Immature natural killer cell (primary cell): Measurements from ENCODE around the gene FOSB. TPM values are rescaled to one million over a fixed set of nuclear protein-coding genes. Genes with fewer than 3 reads are reported as not detected.

Source experiments
- DNase-seq, 3 donors: peaks; one replicate each; pipeline ENCODE4 v3.0.0; 2022; ENCODE audit warnings: mixed read lengths in 1 of 3
- H3K27ac Mint-ChIP-seq, 6 donors: one replicate each; pipeline ENCODE4 v1.8.0; 2020; ENCODE audit warnings: mixed read lengths in 6 of 6, mild to moderate bottlenecking in 5 of 6, inconsistent platforms in 4 of 6, moderate library complexity in 3 of 6
- H3K27me3 Mint-ChIP-seq, 3 donors: one replicate each; pipeline ENCODE4 v1.8.0; 2020 to 2021; ENCODE audit warnings: low read depth in 3 of 3, mild to moderate bottlenecking in 3 of 3, mixed read lengths in 3 of 3, moderate library complexity in 3 of 3, inconsistent platforms in 1 of 3
- H3K36me3 Mint-ChIP-seq, 3 donors: one replicate each; pipeline ENCODE4 v1.8.0; 2020; ENCODE audit warnings: mixed read lengths in 3 of 3, inconsistent platforms in 2 of 3, mild to moderate bottlenecking in 2 of 3
- H3K4me1 Mint-ChIP-seq, 2 donors: one replicate each; pipeline ENCODE4 v1.8.0; 2020; ENCODE audit warnings: inconsistent platforms in 2 of 2, mild to moderate bottlenecking in 2 of 2, mixed read lengths in 2 of 2, moderate library complexity in 1 of 2
- H3K4me3 Mint-ChIP-seq, 5 donors: one replicate each; pipeline ENCODE4 v1.8.0; 2020; ENCODE audit warnings: mild to moderate bottlenecking in 5 of 5, mixed read lengths in 5 of 5, inconsistent platforms in 3 of 5, moderate library complexity in 3 of 5
- H3K9me3 Mint-ChIP-seq, 6 donors: one replicate each; pipeline ENCODE4 v1.8.0; 2020; ENCODE audit warnings: mild to moderate bottlenecking in 6 of 6, mixed read lengths in 6 of 6, inconsistent platforms in 4 of 6, moderate library complexity in 3 of 6
- polyA plus RNA-seq, 3 donors: library from polyadenylated mRNA; unstranded; fragments of 300-500 nt; fragmentation: Illumina TruSeq; gene quantifications; one replicate each; pipeline ENCODE4 v1.2.3, GENCODE V29; 2021

Gene FOSB
- polyA plus RNA-seq, 3 donors from 2014 or later: 11.6 to 30.1 (median 11.6) TPM

- Mint-ChIP-seq H3K27ac (peak overlapping the region; percentile 84 to 100 (median 92)), H3K36me3 (peaks cover 4 to 10% (median 7%) of the 10 kb centered on the region in 3 donors), H3K4me1 (peaks cover 69 to 84% of the 10 kb centered on the region in 2 donors), H3K4me3 (peak overlapping the region; percentile 63 to 77 (median 71)), H3K27me3 (peaks cover 25 to 37% (median 33%) of the 10 kb centered on the region in 3 donors), H3K9me3 (no peaks in the 10 kb centered on the region)
- peak; percentile 42 to 54 (median 49) for DNase-seq
These were observed 21.5 kb upstream of the FOSB start for GRCh38 chr19:45446295-45446694.

GRCh38 chr19:45446944-45447343, 20.9 kb upstream of the FOSB start:
- H3K4me1 Mint-ChIP-seq: peaks cover 76 to 89% of the 10 kb centered on the region in 2 donors

GRCh38 chr19:45448425-45448756, 19.4 kb upstream of the FOSB start:
- peaks cover 0 to 2% (median 0%) of the 10 kb centered on the region in 6 donors for H3K9me3 Mint-ChIP-seq
- H3K36me3 Mint-ChIP-seq: peaks cover 4 to 10% (median 7%) of the 10 kb centered on the region in 3 donors
- no peak for DNase-seq
- peaks cover 72 to 81% of the 10 kb centered on the region in 2 donors for H3K4me1 Mint-ChIP-seq
- peaks cover 32 to 42% (median 37%) of the 10 kb centered on the region in 3 donors for H3K27me3 Mint-ChIP-seq
- peak overlapping the region; percentile 75 to 97 (median 96) for H3K4me3 Mint-ChIP-seq
- peak overlapping the region; percentile 99 to 100 (median 100) for H3K27ac Mint-ChIP-seq

More at GRCh38 chr19:45446944-45447343, 20.9 kb upstream of the FOSB start:
- H3K27ac Mint-ChIP-seq: peak overlapping the region; percentile 12 to 100 (median 100)
- no peak overlapping the region for H3K4me3 Mint-ChIP-seq
- H3K36me3 Mint-ChIP-seq: peaks cover 4 to 10% (median 7%) of the 10 kb centered on the region in 3 donors
- DNase-seq: no peak
- H3K9me3 Mint-ChIP-seq: peaks cover 0 to 2% (median 0%) of the 10 kb centered on the region in 6 donors
- H3K27me3 Mint-ChIP-seq: peaks cover 31 to 44% (median 40%) of the 10 kb centered on the region in 3 donors

GRCh38 chr19:45448887-45449299, 18.9 kb upstream of the FOSB start:
- peaks cover 4 to 10% (median 7%) of the 10 kb centered on the region in 3 donors for H3K36me3 Mint-ChIP-seq
- H3K4me3 Mint-ChIP-seq: peak overlapping the region; percentile 93 to 98 (median 96)
- peaks cover 0 to 2% (median 0%) of the 10 kb centered on the region in 6 donors for H3K9me3 Mint-ChIP-seq
- peaks cover 32 to 44% (median 34%) of the 10 kb centered on the region in 3 donors for H3K27me3 Mint-ChIP-seq
- H3K27ac Mint-ChIP-seq: peak overlapping the region; percentile 99 to 100 (median 100)
- peaks cover 73 to 80% of the 10 kb centered on the region in 2 donors for H3K4me1 Mint-ChIP-seq
- DNase-seq: peak; percentile 38 to 48 (median 40)

- Mint-ChIP-seq H3K27ac (peak overlapping the region; percentile 99 to 100 (median 100)), H3K27me3 (peaks cover 32 to 43% (median 35%) of the 10 kb centered on the region in 3 donors), H3K9me3 (peaks cover 0 to 2% (median 0%) of the 10 kb centered on the region in 6 donors), H3K36me3 (peaks cover 4 to 10% (median 7%) of the 10 kb centered on the region in 3 donors), H3K4me3 (peak overlapping the region; percentile 93 to 98 (median 96)), H3K4me1 (peaks cover 71 to 73% of the 10 kb centered on the region in 2 donors)
- peak; percentile 81 to 86 (median 85) for DNase-seq
These were observed 17.8 kb upstream of the FOSB start for GRCh38 chr19:45450012-45450333.

GRCh38 chr19:45451131-45451849, 16.5 kb upstream of the FOSB start:
- Mint-ChIP-seq H3K4me3 (peak overlapping the region; percentile 85 to 96 (median 91)), H3K9me3 (peaks cover 0 to 2% (median 0%) of the 10 kb centered on the region in 6 donors)

GRCh38 chr19:45451850-45452387, 15.9 kb upstream of the FOSB start:
- H3K9me3 Mint-ChIP-seq: peaks cover 0 to 2% (median 0%) of the 10 kb centered on the region in 6 donors
- peaks cover 40 to 53% (median 46%) of the 10 kb centered on the region in 3 donors for H3K27me3 Mint-ChIP-seq
- no peak for DNase-seq
- peaks cover 0 to 7% (median 4%) of the 10 kb centered on the region in 3 donors for H3K36me3 Mint-ChIP-seq
- H3K27ac Mint-ChIP-seq: peak overlapping the region; percentile 98 to 100 (median 100)
- H3K4me1 Mint-ChIP-seq: peaks cover 73 to 74% of the 10 kb centered on the region in 2 donors
- peak overlapping the region; percentile 85 to 96 (median 91) for H3K4me3 Mint-ChIP-seq

More at GRCh38 chr19:45451131-45451849, 16.5 kb upstream of the FOSB start:
- H3K36me3 Mint-ChIP-seq: peaks cover 3 to 7% (median 4%) of the 10 kb centered on the region in 3 donors
- H3K27me3 Mint-ChIP-seq: peaks cover 39 to 50% (median 42%) of the 10 kb centered on the region in 3 donors
- peak; percentile 83 to 84 (median 84) for DNase-seq
- H3K27ac Mint-ChIP-seq: peak overlapping the region; percentile 98 to 100 (median 100)
- peaks cover 71 to 73% of the 10 kb centered on the region in 2 donors for H3K4me1 Mint-ChIP-seq

- Mint-ChIP-seq H3K27ac (peak overlapping the region; percentile 78 to 98 (median 96)), H3K4me1 (peaks cover 46 to 50% of the 10 kb centered on the region in 2 donors), H3K27me3 (peaks cover 28 to 36% (median 32%) of the 10 kb centered on the region in 3 donors), H3K9me3 (peaks cover 0 to 2% (median 0%) of the 10 kb centered on the region in 6 donors), H3K4me3 (peak overlapping the region; percentile 78 to 80 (median 80)), H3K36me3 (no peaks in the 10 kb centered on the region)
- DNase-seq: peak; percentile 89 to 96 (median 92)
These were observed 11.9 kb upstream of the FOSB start for GRCh38 chr19:45455707-45456499.

DNA sequence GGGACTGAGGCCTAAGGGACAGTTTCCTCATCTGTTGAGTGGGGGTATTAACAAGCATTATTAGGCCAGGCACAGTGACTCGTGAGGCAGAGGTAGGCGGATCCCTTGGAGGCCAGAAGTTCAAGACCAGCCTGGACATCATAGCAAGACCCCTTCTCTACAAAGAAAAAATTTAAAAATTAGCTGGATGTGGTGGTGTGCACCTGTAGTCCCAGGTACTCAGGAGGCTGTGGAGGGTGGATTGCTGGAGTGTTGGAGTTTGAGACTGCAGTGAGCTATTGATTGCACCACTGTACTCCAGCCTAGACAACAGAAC, 11.3 kb upstream of the FOSB start:
- Mint-ChIP-seq H3K4me1 (peaks cover 41 to 45% of the 10 kb centered on the region in 2 donors), H3K27ac (peak overlapping the region; percentile 78 to 98 (median 96)), H3K9me3 (peaks cover 0 to 2% (median 0%) of the 10 kb centered on the region in 6 donors), H3K4me3 (peak overlapping the region; percentile 78 to 80 (median 80)), H3K27me3 (peaks cover 23 to 30% (median 26%) of the 10 kb centered on the region in 3 donors), H3K36me3 (no peaks in the 10 kb centered on the region)
- DNase-seq: no peak

- Mint-ChIP-seq H3K9me3 (peaks cover 0 to 2% (median 0%) of the 10 kb centered on the region in 6 donors), H3K36me3 (no peaks in the 10 kb centered on the region), H3K27ac (peak overlapping the region in 5 of 6 donors; percentile 57 to 87 (median 81)), H3K4me1 (peaks cover 31 to 34% of the 10 kb centered on the region in 2 donors), H3K4me3 (peak overlapping the region in 3 of 5 donors; percentile 4 to 58 (median 20)), H3K27me3 (peaks cover 15 to 23% (median 20%) of the 10 kb centered on the region in 3 donors)
- no peak for DNase-seq
These were observed 10.0 kb upstream of the FOSB start for GRCh38 chr19:45457776-45458175.

DNA sequence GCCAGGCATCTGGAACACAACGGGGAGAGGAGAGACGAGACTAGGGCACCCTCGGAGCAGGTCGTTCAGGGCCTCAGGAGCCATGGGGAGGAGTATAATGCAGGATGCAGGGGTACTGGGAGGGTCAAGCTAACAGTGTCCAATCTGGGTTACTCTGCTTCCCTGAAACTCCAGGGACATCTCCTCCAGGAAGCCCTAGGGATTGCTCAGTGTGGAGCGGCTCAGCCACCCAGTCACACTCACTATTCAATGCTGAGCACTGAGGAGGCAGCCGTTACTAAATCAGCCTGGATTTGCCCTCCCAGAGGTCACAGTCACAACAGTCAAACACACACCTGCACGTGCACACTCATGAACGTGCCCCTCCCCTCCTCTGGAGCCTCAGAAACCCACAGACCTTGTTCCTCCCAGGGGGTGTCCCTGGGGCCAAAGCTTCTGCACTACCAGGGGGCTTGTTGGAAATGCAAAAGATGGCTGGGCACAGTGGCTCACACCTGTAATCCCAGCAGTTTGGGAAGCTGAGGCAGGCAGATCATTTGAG, 6.9 kb upstream of the FOSB start:
- H3K4me3 Mint-ChIP-seq: no peak overlapping the region
- peaks cover 7 to 16% (median 12%) of the 10 kb centered on the region in 3 donors for H3K27me3 Mint-ChIP-seq
- peaks cover 0 to 2% (median 0%) of the 10 kb centered on the region in 6 donors for H3K9me3 Mint-ChIP-seq
- H3K36me3 Mint-ChIP-seq: no peaks in the 10 kb centered on the region
- DNase-seq: no peak
- no peak overlapping the region for H3K27ac Mint-ChIP-seq
- H3K4me1 Mint-ChIP-seq: peaks cover 15 to 16% of the 10 kb centered on the region in 2 donors

DNA sequence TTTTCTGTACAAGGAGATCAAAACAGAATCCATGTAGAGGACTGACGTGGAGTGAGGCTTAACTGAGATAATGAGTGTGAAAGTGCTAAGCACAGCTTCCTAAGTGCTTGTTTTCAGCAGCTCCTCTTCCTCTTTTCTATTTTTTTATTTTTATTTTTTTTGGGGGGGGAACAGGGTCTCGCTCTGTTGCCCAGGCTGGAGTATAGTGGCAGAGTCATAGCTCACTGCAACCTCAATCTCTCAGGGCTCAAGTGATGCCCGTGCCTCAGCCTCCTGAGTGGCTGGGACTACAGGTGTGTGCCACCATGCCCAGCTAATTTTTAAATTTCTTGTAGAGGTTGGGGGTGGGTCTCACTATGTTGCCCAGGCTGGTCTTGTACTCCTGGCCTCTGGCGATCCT, 5.6 kb upstream of the FOSB start:
- Mint-ChIP-seq H3K27ac (no peak overlapping the region), H3K36me3 (no peaks in the 10 kb centered on the region), H3K9me3 (no peaks in the 10 kb centered on the region), H3K4me3 (no peak overlapping the region), H3K27me3 (peaks cover 4 to 11% (median 7%) of the 10 kb centered on the region in 3 donors), H3K4me1 (peaks cover 9 to 11% of the 10 kb centered on the region in 2 donors)
- no peak for DNase-seq

DNA sequence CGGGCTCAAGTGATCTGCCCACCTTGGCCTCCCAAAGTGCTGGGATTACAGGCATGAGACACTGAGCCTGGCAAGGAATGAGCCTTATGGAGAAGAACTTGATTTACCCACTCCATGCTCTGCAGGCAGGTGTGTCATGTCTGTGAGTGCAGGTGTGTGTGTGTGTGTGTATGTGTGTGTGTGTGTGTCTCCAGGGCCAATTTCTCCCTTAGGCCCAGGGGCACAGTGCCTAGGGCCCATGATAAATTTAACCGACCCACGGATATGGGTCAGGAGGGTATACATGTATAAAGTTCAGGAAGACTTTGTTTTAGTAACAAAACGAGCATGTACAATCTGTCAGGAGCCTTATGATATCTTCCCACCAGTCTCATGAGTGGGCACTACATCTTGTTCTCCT, 4.6 kb upstream of the FOSB start:
- Mint-ChIP-seq H3K27ac (no peak overlapping the region), H3K36me3 (no peaks in the 10 kb centered on the region), H3K9me3 (no peaks in the 10 kb centered on the region), H3K27me3 (peaks cover 13 to 18% (median 14%) of the 10 kb centered on the region in 3 donors), H3K4me3 (no peak overlapping the region), H3K4me1 (peaks cover 9 to 12% of the 10 kb centered on the region in 2 donors)
- no peak for DNase-seq
